ENCODE results near the gene ZC3H18.

DNA sequence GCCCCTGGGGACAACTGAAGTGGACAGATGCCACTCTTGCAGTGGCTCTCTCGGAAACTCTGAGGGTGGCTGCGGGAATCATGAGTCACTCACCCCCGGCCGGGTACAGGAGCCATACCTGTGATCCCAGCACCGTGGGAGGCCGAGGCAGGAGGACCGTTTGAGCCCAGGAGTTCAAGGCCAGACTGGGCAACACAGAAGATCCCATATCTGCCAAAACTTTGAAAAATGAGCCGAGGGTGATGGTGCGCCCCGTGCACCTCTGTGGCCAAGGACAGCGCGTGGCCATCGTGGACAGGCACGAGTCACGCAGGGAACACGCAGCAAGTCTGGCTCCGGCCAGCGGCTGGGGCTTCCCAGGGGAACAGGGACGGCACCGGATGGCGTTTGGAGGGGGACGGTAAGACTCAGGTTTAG is 41.3 kb upstream of the ZC3H18 start:
- TF ChIP-seq, protein P1, sequence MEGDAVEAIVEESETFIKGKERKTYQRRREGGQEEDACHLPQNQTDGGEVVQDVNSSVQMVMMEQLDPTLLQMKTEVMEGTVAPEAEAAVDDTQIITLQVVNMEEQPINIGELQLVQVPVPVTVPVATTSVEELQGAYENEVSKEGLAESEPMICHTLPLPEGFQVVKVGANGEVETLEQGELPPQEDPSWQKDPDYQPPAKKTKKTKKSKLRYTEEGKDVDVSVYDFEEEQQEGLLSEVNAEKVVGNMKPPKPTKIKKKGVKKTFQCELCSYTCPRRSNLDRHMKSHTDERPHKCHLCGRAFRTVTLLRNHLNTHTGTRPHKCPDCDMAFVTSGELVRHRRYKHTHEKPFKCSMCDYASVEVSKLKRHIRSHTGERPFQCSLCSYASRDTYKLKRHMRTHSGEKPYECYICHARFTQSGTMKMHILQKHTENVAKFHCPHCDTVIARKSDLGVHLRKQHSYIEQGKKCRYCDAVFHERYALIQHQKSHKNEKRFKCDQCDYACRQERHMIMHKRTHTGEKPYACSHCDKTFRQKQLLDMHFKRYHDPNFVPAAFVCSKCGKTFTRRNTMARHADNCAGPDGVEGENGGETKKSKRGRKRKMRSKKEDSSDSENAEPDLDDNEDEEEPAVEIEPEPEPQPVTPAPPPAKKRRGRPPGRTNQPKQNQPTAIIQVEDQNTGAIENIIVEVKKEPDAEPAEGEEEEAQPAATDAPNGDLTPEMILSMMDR (IDR thresholded peaks at IDR 0.05) = no peak
- no peak for TF ChIP-seq ZFX (IDR thresholded peaks at IDR 0.05; ENCODE audit: borderline replicate concordance)
